ENCODE results near the gene GEMIN7.

- TF ChIP-seq REST (IDR thresholded peaks at IDR 0.05) (no peak), RXRA (IDR thresholded peaks at IDR 0.05) (no peak)
Observed at GRCh38 chr19:45051929-45052579, 27.0 kb upstream of the GEMIN7 start.
